OCI-LY1 (cell line): ENCODE results near the gene TANC1.

Experiments used
- EZH2 ChIP-seq: fragments of 200-600 bp; sonication (generic), shearing (Covaris generic); IDR thresholded peaks from 2 replicates; pipeline ENCODE4 v1.8.0; 2017; ENCODE audit warnings: borderline replicate concordance, mixed run types, mild to moderate bottlenecking, antibody characterized with exemption, low read length, moderate library complexity, mixed read lengths
- TF ChIP-seq, protein P1 (sequence below): fragments of 200-600 bp; sonication (generic), shearing (Covaris generic); IDR thresholded peaks from 2 replicates; pipeline ENCODE4 v1.5.1; 2017; ENCODE audit warnings: mild to moderate bottlenecking, antibody characterized with exemption, low read length, moderate library complexity, mixed read lengths

GRCh38 chr2:159060518-159060917 is 92.1 kb downstream of the TANC1 start:
- TF ChIP-seq, protein P1, sequence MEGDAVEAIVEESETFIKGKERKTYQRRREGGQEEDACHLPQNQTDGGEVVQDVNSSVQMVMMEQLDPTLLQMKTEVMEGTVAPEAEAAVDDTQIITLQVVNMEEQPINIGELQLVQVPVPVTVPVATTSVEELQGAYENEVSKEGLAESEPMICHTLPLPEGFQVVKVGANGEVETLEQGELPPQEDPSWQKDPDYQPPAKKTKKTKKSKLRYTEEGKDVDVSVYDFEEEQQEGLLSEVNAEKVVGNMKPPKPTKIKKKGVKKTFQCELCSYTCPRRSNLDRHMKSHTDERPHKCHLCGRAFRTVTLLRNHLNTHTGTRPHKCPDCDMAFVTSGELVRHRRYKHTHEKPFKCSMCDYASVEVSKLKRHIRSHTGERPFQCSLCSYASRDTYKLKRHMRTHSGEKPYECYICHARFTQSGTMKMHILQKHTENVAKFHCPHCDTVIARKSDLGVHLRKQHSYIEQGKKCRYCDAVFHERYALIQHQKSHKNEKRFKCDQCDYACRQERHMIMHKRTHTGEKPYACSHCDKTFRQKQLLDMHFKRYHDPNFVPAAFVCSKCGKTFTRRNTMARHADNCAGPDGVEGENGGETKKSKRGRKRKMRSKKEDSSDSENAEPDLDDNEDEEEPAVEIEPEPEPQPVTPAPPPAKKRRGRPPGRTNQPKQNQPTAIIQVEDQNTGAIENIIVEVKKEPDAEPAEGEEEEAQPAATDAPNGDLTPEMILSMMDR = no peak
- no peak for TF ChIP-seq EZH2
